GM12878 (cell line): ENCODE results near the gene NT5M. TPM values are rescaled to one million over a fixed set of nuclear protein-coding genes. Genes with fewer than 3 reads are reported as not detected.

ENCODE experiments used
- ATAC-seq: fragments of 200-7000 bp; cut with Tn5 transposase; 3 replicates; pipeline ENCODE4 v1.9.1; 2020; ENCODE audit warnings: mild to moderate bottlenecking, moderate library complexity
- BruUV-seq: library from RNA; stranded (reverse); fragments of 400-500 nt; replicated peaks from 2 replicates; lab custom pipeline; 2021; lab: Mats Ljungman, UMichigan
- CTCF ChIA-PET: fragments of 300-600 bp; sonication (Branson Sonifier 250); formaldehyde crosslinking; extraction: SDS; loops from one replicate; lab custom pipeline; 2021; ENCODE audit warnings: inconsistent platforms; lab: Yijun Ruan, JAX
- POLR2A ChIA-PET: fragments of 350-600 bp; formaldehyde crosslinking; extraction: SDS; loops from one replicate; lab custom pipeline; 2021; ENCODE audit warnings: inconsistent platforms; lab: Charles Lee
- RAD21 ChIA-PET: fragments of 300-600 bp; sonication (Branson Sonifier 250); formaldehyde crosslinking; loops from one replicate; lab custom pipeline; 2023; ENCODE audit warnings: antibody characterized with exemption; ENCODE audit not compliant: unreplicated experiment; lab: Charles Lee
- SMC1A ChIA-PET: fragments of 300-600 bp; sonication (Branson Sonifier 250); formaldehyde crosslinking; loops from one replicate; lab custom pipeline; 2023; ENCODE audit not compliant: unreplicated experiment, uncharacterized antibody; lab: Charles Lee
- DNase-seq: peaks from one replicate; pipeline ENCODE4 v3.0.0-alpha.2; 2011; ENCODE audit warnings: low read depth, low spot score
- FAIRE-seq: peaks from 3 replicates; lab custom pipeline; 2011; peaks lifted over from hg19 to GRCh38; lab: Jason Lieb, UNC
- H2AFZ ChIP-seq: 2 replicates; pipeline ENCODE4 v1.6.0; 2011; ENCODE audit warnings: low read depth, low read length, control low read depth; ENCODE audit not compliant: control insufficient read depth
- H3K27ac ChIP-seq: 2 replicates; pipeline ENCODE4 v1.5.1; 2011; ENCODE audit warnings: control low read depth; ENCODE audit not compliant: control insufficient read depth, insufficient read depth
- H3K27me3 ChIP-seq, 2 experiments: replicated peaks in 1 of 2; 2 replicates each; pipeline versions ENCODE4 v1.6.0 to v1.6.1; 2011; ENCODE audit warnings: low read length in 1 of 2; ENCODE audit not compliant: control insufficient read depth in 2 of 2, insufficient read depth in 2 of 2
- H3K36me3 ChIP-seq, 2 experiments: 2 replicates each; pipeline ENCODE4 v1.5.1; 2011; ENCODE audit warnings: low read length in 1 of 2; ENCODE audit not compliant: control insufficient read depth in 2 of 2, insufficient read depth in 2 of 2
- H3K4me1 ChIP-seq: 2 replicates; pipeline ENCODE4 v1.6.1; 2011; ENCODE audit warnings: mild to moderate bottlenecking, low read length, moderate library complexity, mixed read lengths; ENCODE audit not compliant: control insufficient read depth, insufficient read depth
- H3K4me2 ChIP-seq: 2 replicates; pipeline ENCODE4 v1.6.0; 2011; ENCODE audit warnings: control low read depth; ENCODE audit not compliant: control insufficient read depth, insufficient read depth
- H3K4me3 ChIP-seq: fragments of 200-600 bp; sonication (generic); 2 replicates; pipeline ENCODE4 v1.5.1; 2016
- H3K79me2 ChIP-seq: 2 replicates; pipeline ENCODE4 v1.6.0; 2011; ENCODE audit warnings: low read length; ENCODE audit not compliant: control insufficient read depth, insufficient read depth
- H3K9ac ChIP-seq: 2 replicates; pipeline ENCODE4 v1.8.0; 2011; ENCODE audit warnings: low read length, control low read depth, mixed read lengths; ENCODE audit not compliant: control insufficient read depth, insufficient read depth
- H3K9me3 ChIP-seq: replicated peaks from 3 replicates; pipeline ENCODE4 v1.5.1; 2011; ENCODE audit warnings: mild to moderate bottlenecking, low read length; ENCODE audit not compliant: control insufficient read depth, insufficient read depth
- H4K20me1 ChIP-seq: 2 replicates; pipeline ENCODE4 v1.6.0; 2011; ENCODE audit not compliant: control insufficient read depth, insufficient read depth
- ATF7 ChIP-seq: fragments of 450-650 bp; IDR thresholded peaks from 2 replicates; pipeline ENCODE4 v1.6.1; 2016; ENCODE audit warnings: low read depth, mild to moderate bottlenecking
- BCLAF1 ChIP-seq: fragments of 450-650 bp; IDR thresholded peaks from 2 replicates; pipeline ENCODE4 v1.6.1; 2017; ENCODE audit warnings: antibody characterized with exemption, mild to moderate bottlenecking, moderate library complexity
- BRCA1 ChIP-seq: IDR thresholded peaks from 2 replicates; pipeline ENCODE4 v1.6.1; 2011; ENCODE audit warnings: low read depth, low read length, improper control_type of control experiment
- CEBPZ ChIP-seq: fragments of 150-350 bp; IDR thresholded peaks from 2 replicates; pipeline ENCODE4 v1.6.1; 2016; ENCODE audit warnings: low read depth, low read length
- ZBTB40 ChIP-seq: fragments of 450-650 bp; IDR thresholded peaks from 2 replicates; pipeline ENCODE4 v1.6.1; 2016; ENCODE audit warnings: mild to moderate bottlenecking, moderate library complexity, borderline replicate concordance
- WGBS: methylation state at CpG from one replicate; pipeline ENCODE4 v1.1.6; 2016; ENCODE audit warnings: low lambda C conversion rate; ENCODE audit not compliant: insufficient replicate concordance, insufficient coverage; ENCODE audit errors: missing lambda C conversion rate; 5-methylcytosine and 5-hydroxymethylcytosine counted together
- in situ Hi-C: fragments of 300-500 bp; cut with MboI; formaldehyde crosslinking; loops from 9 replicates; pipeline ENCODE4 v1.14.3; 2018; ENCODE audit warnings: mixed read lengths
- intact Hi-C: fragments of 100-400 bp; cut with micrococcal nuclease; formaldehyde crosslinking; loops from one replicate; pipeline ENCODE4 v1.14.2; 2022; ENCODE audit not compliant: unreplicated experiment
- polyA plus RNA-seq, 11 experiments: library from polyadenylated mRNA; depleted of rRNA in 4 of 11; unstranded in 6 of 11; stranded (reverse) in 5 of 11; fragments of >200 nt; fragmentation: Nextera tagmentation in 4 of 11; fragmentation: Illumina TruSeq in 1 of 11; extraction: Ambion mirVana in 4 of 11; extraction: Trizol in 1 of 11; gene quantifications; 1 replicate in 1 of 11; 2 replicates in 10 of 11; pipeline versions ENCODE4 v1.2.1 to v1.2.3, GENCODE V29; 2011 to 2016; ENCODE audit warnings: inconsistent platforms in 2 of 11, missing spikeins in 2 of 11, low read depth in 1 of 11
- total RNA-seq, 4 experiments: library from RNA; depleted of rRNA in 3 of 4; stranded (reverse); fragments of >200 nt in 3 of 4; fragmentation: Illumina TruSeq in 1 of 4; extraction: Trizol in 1 of 4; gene quantifications; 2 replicates each; pipeline versions ENCODE4 v1.2.1 to v1.2.3, GENCODE V29; 2013 to 2021

Gene NT5M
- total and polyA plus RNA-seq, 10 of the 15 experiments (the other 5 are each of a cell fraction or from before 2014, with no cell fraction given): 0.18 to 14.1 (median 2.9) TPM

- H3K9ac ChIP-seq: no peak overlapping the region
- H2AFZ ChIP-seq: no peak overlapping the region
- ATAC-seq: no peak
- no peak overlapping the region for H3K27ac ChIP-seq
- in situ Hi-C loops: loop anchor here (5.0 to 10.0 kb wide), 4 partner anchors 85 to 508 kb away; partner anchors contain the start of gene RASD1
- ChIA-PET CTCF (interaction anchor here (0.8 to 3.3 kb wide), 4 partner anchors 257 to 288 kb away, joined by 3 to 44 read pairs (median 5); no protein-coding TSS in a partner anchor), RAD21 (interaction anchor here (0.6 to 3.2 kb wide), 2 partner anchors 285 to 1249 kb away, joined by 3 to 27 read pairs; no protein-coding TSS in a partner anchor), POLR2A (no interaction called here)
- H3K4me1 ChIP-seq: no peaks in the 10 kb centered on the region
- no TSS peak for BruUV-seq
- no peak overlapping the region for H3K4me2 ChIP-seq
- no peaks in the 10 kb centered on the region for H3K79me2 ChIP-seq
- no peaks in the 10 kb centered on the region for H3K27me3 ChIP-seq
- H3K9me3 ChIP-seq: no peaks in the 10 kb centered on the region
- H3K36me3 ChIP-seq: no peaks in the 10 kb centered on the region
- no peak for DNase-seq
- TF ChIP-seq BRCA1 (no peak), BCLAF1 (no peak), ATF7 (no peak), ZBTB40 (no peak), CEBPZ (no peak)
- TF ChIP-seq, all 136 proteins: peak for 0
- WGBS: 34% methylated on average over 10 of the region's 10 CpGs
- intact Hi-C loops: loop anchor here (1.0 to 2.0 kb wide), 3 partner anchors 83 to 285 kb away; partner anchors contain the start of gene RASD1
- SMC1A ChIA-PET: interaction anchor here (4.2 kb wide), 1 partner anchor 285 kb away, joined by 27 read pairs; no protein-coding TSS in a partner anchor
- no peak for FAIRE-seq
- Histone ChIP-seq H4K20me1 (no peaks in the 10 kb centered on the region), H3K4me3 (no peak overlapping the region)
Observed at GRCh38 chr17:17356931-17357270, 53.7 kb downstream of the NT5M start.
